HUES48 (cell line): ENCODE results near the gene KRT28.

Source experiments
- H3K27ac ChIP-seq: one replicate; pipeline ENCODE4 v1.7.0; 2013; ENCODE audit warnings: low read depth, low read length, inconsistent platforms
- H3K27me3 ChIP-seq: 2 replicates; pipeline ENCODE4 v1.6.1; 2013; ENCODE audit warnings: mild to moderate bottlenecking, low read length; ENCODE audit not compliant: control insufficient read depth, insufficient read depth
- H3K36me3 ChIP-seq: 2 replicates; pipeline ENCODE4 v1.6.1; 2013; ENCODE audit warnings: low read length; ENCODE audit not compliant: control insufficient read depth, insufficient read depth
- H3K4me1 ChIP-seq: 2 replicates; pipeline ENCODE4 v1.6.1; 2013; ENCODE audit warnings: mild to moderate bottlenecking, low read length; ENCODE audit not compliant: control insufficient read depth, insufficient read depth
- H3K4me3 ChIP-seq: 2 replicates; pipeline ENCODE4 v1.5.1; 2013; ENCODE audit warnings: mild to moderate bottlenecking, low read depth, low read length
- H3K9ac ChIP-seq: 2 replicates; pipeline ENCODE4 v1.6.1; 2013; ENCODE audit warnings: mild to moderate bottlenecking, low read depth, low read length, moderate library complexity
- H3K9me3 ChIP-seq: 2 replicates; pipeline ENCODE4 v1.6.1; 2013; ENCODE audit warnings: low read length; ENCODE audit not compliant: control insufficient read depth, insufficient read depth

Gene KRT28

GRCh38 chr17:40799859-40800258 lies at the start of gene KRT28:
TSS of gene KRT28 (minus strand) at chr17:40799959. CDS start at chr17:40799893, 66 bp downstream.
- Histone ChIP-seq H3K36me3 (no peaks in the 10 kb centered on the region), H3K4me1 (peaks cover 3% of the 10 kb centered on the region; the same call in 1 of the 2 replicates), H3K9me3 (no peaks in the 10 kb centered on the region), H3K27me3 (0 out of 2 replicates have a peak, but pooled peaks cover 3% of the 10 kb centered on the region), H3K9ac (no peak within 1 kb of the TSS), H3K27ac (no peak within 1 kb of the TSS), H3K4me3 (no peak within 1 kb of the TSS)

- Histone ChIP-seq H3K27me3 (peaks cover 10% of the 10 kb centered on the region; the same call in 1 of the 2 replicates), H3K36me3 (no peaks in the 10 kb centered on the region), H3K27ac (no peak overlapping the region), H3K9me3 (no peaks in the 10 kb centered on the region), H3K4me1 (peaks cover 17% of the 10 kb centered on the region), H3K9ac (no peak overlapping the region), H3K4me3 (no peak overlapping the region)
These were observed 49.0 kb upstream of the KRT28 start for GRCh38 chr17:40848583-40849235.

- H3K36me3 ChIP-seq: no peaks in the 10 kb centered on the region
- H3K4me3 ChIP-seq: no peak overlapping the region
- no peaks in the 10 kb centered on the region for H3K4me1 ChIP-seq
- peaks cover 16% of the 10 kb centered on the region; the same call in 1 of the 2 replicates for H3K27me3 ChIP-seq
- no peaks in the 10 kb centered on the region for H3K9me3 ChIP-seq
- H3K9ac ChIP-seq: no peak overlapping the region
- H3K27ac ChIP-seq: no peak overlapping the region
These were observed 46.9 kb upstream of the KRT28 start for GRCh38 chr17:40846515-40847144.

GRCh38 chr17:40844671-40845107 lies 44.9 kb upstream of the KRT28 start:
- H3K9me3 ChIP-seq: no peaks in the 10 kb centered on the region
- no peak overlapping the region for H3K4me3 ChIP-seq

GRCh38 chr17:40843242-40843641 lies 43.5 kb upstream of the KRT28 start:
- H3K27ac ChIP-seq: no peak overlapping the region
- no peaks in the 10 kb centered on the region for H3K36me3 ChIP-seq
- no peak overlapping the region for H3K9ac ChIP-seq
- H3K27me3 ChIP-seq: peaks cover 33% of the 10 kb centered on the region
- no peaks in the 10 kb centered on the region for H3K4me1 ChIP-seq
- no peaks in the 10 kb centered on the region for H3K9me3 ChIP-seq
- no peak overlapping the region for H3K4me3 ChIP-seq

More at GRCh38 chr17:40844671-40845107, 44.9 kb upstream of the KRT28 start:
- no peaks in the 10 kb centered on the region for H3K4me1 ChIP-seq
- H3K27me3 ChIP-seq: peaks cover 21% of the 10 kb centered on the region; the same call in 1 of the 2 replicates
- H3K27ac ChIP-seq: no peak overlapping the region
- H3K9ac ChIP-seq: no peak overlapping the region
- no peaks in the 10 kb centered on the region for H3K36me3 ChIP-seq

- H3K4me1 ChIP-seq: no peaks in the 10 kb centered on the region
- H3K9me3 ChIP-seq: no peaks in the 10 kb centered on the region
- no peak overlapping the region for H3K9ac ChIP-seq
- H3K27me3 ChIP-seq: peaks cover 35% of the 10 kb centered on the region
- H3K36me3 ChIP-seq: no peaks in the 10 kb centered on the region
- H3K4me3 ChIP-seq: no peak overlapping the region
- H3K27ac ChIP-seq: no peak overlapping the region
These were observed 41.5 kb upstream of the KRT28 start for GRCh38 chr17:40841246-40841645.

GRCh38 chr17:40839194-40839593 lies 39.4 kb upstream of the KRT28 start:
- Histone ChIP-seq H3K27me3 (peaks cover 42% of the 10 kb centered on the region), H3K4me1 (no peaks in the 10 kb centered on the region), H3K9me3 (no peaks in the 10 kb centered on the region), H3K9ac (no peak overlapping the region), H3K27ac (no peak overlapping the region), H3K36me3 (peaks cover 7% of the 10 kb centered on the region; the same call in 1 of the 2 replicates), H3K4me3 (no peak overlapping the region)

GRCh38 chr17:40836020-40836419 lies 36.3 kb upstream of the KRT28 start:
- Histone ChIP-seq H3K36me3 (peaks cover 7% of the 10 kb centered on the region; the same call in 1 of the 2 replicates), H3K4me3 (no peak overlapping the region), H3K9ac (no peak overlapping the region), H3K9me3 (no peaks in the 10 kb centered on the region), H3K4me1 (peaks cover 11% of the 10 kb centered on the region), H3K27ac (no peak overlapping the region), H3K27me3 (peaks cover 63% of the 10 kb centered on the region)

- H3K27me3 ChIP-seq: peaks cover 66% of the 10 kb centered on the region
- H3K9ac ChIP-seq: no peak overlapping the region
These were observed 34.1 kb upstream of the KRT28 start for GRCh38 chr17:40833882-40834281.

GRCh38 chr17:40832840-40833239 lies 33.1 kb upstream of the KRT28 start:
- Histone ChIP-seq H3K4me3 (peak overlapping the region; percentile 3; the same call in 1 of the 2 replicates), H3K9ac (no peak overlapping the region), H3K4me1 (peaks cover 11% of the 10 kb centered on the region), H3K36me3 (peaks cover 7% of the 10 kb centered on the region; the same call in 1 of the 2 replicates), H3K27ac (no peak overlapping the region), H3K27me3 (peaks cover 67% of the 10 kb centered on the region), H3K9me3 (no peaks in the 10 kb centered on the region)

More at GRCh38 chr17:40833882-40834281, 34.1 kb upstream of the KRT28 start:
- H3K27ac ChIP-seq: no peak overlapping the region
- H3K4me3 ChIP-seq: no peak overlapping the region
- H3K4me1 ChIP-seq: peaks cover 11% of the 10 kb centered on the region
- H3K36me3 ChIP-seq: peaks cover 7% of the 10 kb centered on the region; the same call in 1 of the 2 replicates
- no peaks in the 10 kb centered on the region for H3K9me3 ChIP-seq
